Osteocyte (in vitro differentiated cells): Measurements from ENCODE around the gene ZDHHC19. TPM values are rescaled to one million over a fixed set of nuclear protein-coding genes. Genes with fewer than 3 reads are reported as not detected.

Source experiments
- DNase-seq: peaks from one replicate; pipeline ENCODE4 v3.0.0; 2021; ENCODE audit warnings: mixed read lengths; ENCODE audit not compliant: unreplicated experiment; ENCODE audit errors: extremely low spot score
- H3K27ac Mint-ChIP-seq: one replicate; pipeline ENCODE4 v1.8.0; 2021; ENCODE audit warnings: mild to moderate bottlenecking, mixed read lengths; ENCODE audit not compliant: unreplicated experiment
- H3K27me3 Mint-ChIP-seq: one replicate; pipeline ENCODE4 v1.8.0; 2021; ENCODE audit warnings: mixed read lengths; ENCODE audit not compliant: unreplicated experiment
- H3K36me3 Mint-ChIP-seq: one replicate; pipeline ENCODE4 v1.8.0; 2021; ENCODE audit warnings: mixed read lengths; ENCODE audit not compliant: unreplicated experiment
- H3K4me1 Mint-ChIP-seq: one replicate; pipeline ENCODE4 v1.8.0; 2021; ENCODE audit warnings: mixed read lengths; ENCODE audit not compliant: unreplicated experiment
- H3K4me3 Mint-ChIP-seq: one replicate; pipeline ENCODE4 v1.8.0; 2021; ENCODE audit warnings: mild to moderate bottlenecking, moderate library complexity, mixed read lengths; ENCODE audit not compliant: unreplicated experiment
- H3K9me3 Mint-ChIP-seq: one replicate; pipeline ENCODE4 v1.8.0; 2021; ENCODE audit warnings: mixed read lengths; ENCODE audit not compliant: unreplicated experiment
- CTCF ChIP-seq: fragments of 200-600 bp; sonication (generic); IDR thresholded peaks from 2 replicates; pipeline ENCODE4 v1.5.0; 2021; ENCODE audit warnings: antibody characterized with exemption, mild to moderate bottlenecking, moderate library complexity
- total RNA-seq: library from RNA; stranded (reverse); gene quantifications from 2 replicates; pipeline ENCODE4 v1.2.1, GENCODE V29; 2021

The ZDHHC19 gene
- total RNA-seq, 1 donor from 2014 or later = not detected

- no peak for DNase-seq
- H3K9me3 Mint-ChIP-seq = no peaks in the 10 kb centered on the region
- no peak for TF ChIP-seq CTCF
- no peaks in the 10 kb centered on the region for H3K36me3 Mint-ChIP-seq
- no peak overlapping the region for H3K4me3 Mint-ChIP-seq
- no peaks in the 10 kb centered on the region for H3K4me1 Mint-ChIP-seq
- H3K27me3 Mint-ChIP-seq = no peaks in the 10 kb centered on the region
- no peak overlapping the region for H3K27ac Mint-ChIP-seq
Observed at GRCh38 chr3:196180346-196180745, 30.9 kb downstream of the ZDHHC19 start.

- Mint-ChIP-seq H3K36me3 (no peaks in the 10 kb centered on the region), H3K4me3 (no peak overlapping the region), H3K27ac (no peak overlapping the region), H3K27me3 (no peaks in the 10 kb centered on the region), H3K4me1 (no peaks in the 10 kb centered on the region), H3K9me3 (no peaks in the 10 kb centered on the region)
- no peak for DNase-seq
- no peak for TF ChIP-seq CTCF
Observed at GRCh38 chr3:196179380-196180308, 31.6 kb downstream of the ZDHHC19 start.

GRCh38 chr3:196178993-196179379 is 32.2 kb downstream of the ZDHHC19 start:
- no peak for TF ChIP-seq CTCF
- Mint-ChIP-seq H3K36me3 (no peaks in the 10 kb centered on the region), H3K27ac (no peak overlapping the region), H3K4me3 (no peak overlapping the region), H3K4me1 (no peaks in the 10 kb centered on the region), H3K27me3 (no peaks in the 10 kb centered on the region), H3K9me3 (no peaks in the 10 kb centered on the region)
- DNase-seq = no peak

- Mint-ChIP-seq H3K36me3 (no peaks in the 10 kb centered on the region), H3K9me3 (no peaks in the 10 kb centered on the region), H3K27me3 (no peaks in the 10 kb centered on the region), H3K4me1 (no peaks in the 10 kb centered on the region), H3K4me3 (no peak overlapping the region), H3K27ac (no peak overlapping the region)
- DNase-seq = no peak
- TF ChIP-seq CTCF = no peak
Observed at GRCh38 chr3:196177967-196178366, 33.2 kb downstream of the ZDHHC19 start.

GRCh38 chr3:196177567-196177966 is 33.6 kb downstream of the ZDHHC19 start:
- TF ChIP-seq CTCF = no peak
- no peaks in the 10 kb centered on the region for H3K36me3 Mint-ChIP-seq
- DNase-seq = no peak

More at GRCh38 chr3:196177567-196177966, 33.6 kb downstream of the ZDHHC19 start:
- no peaks in the 10 kb centered on the region for H3K27me3 Mint-ChIP-seq
- H3K4me3 Mint-ChIP-seq = no peak overlapping the region
- H3K4me1 Mint-ChIP-seq = no peaks in the 10 kb centered on the region
- no peaks in the 10 kb centered on the region for H3K9me3 Mint-ChIP-seq
- no peak overlapping the region for H3K27ac Mint-ChIP-seq
